Effector memory CD8-positive, alpha-beta T cell (primary cell): ENCODE data around the gene ROR2.
"Not testable (repeated sequence)": the region's sequence is repeated elsewhere in the genome, so short reads cannot be mapped to it uniquely, and the experiment has no call there.

Experiments
- ATAC-seq: fragments of 150-1000 bp; cut with Tn5 transposase; replicated peaks from 2 replicates; pipeline ENCODE4 v1.10.0; 2021; ENCODE audit warnings: mild to moderate bottlenecking, moderate library complexity
- DNase-seq, 3 experiments: peaks; one replicate each; pipeline ENCODE4 v3.0.0; 2021
- H3K27ac Mint-ChIP-seq, 2 donors: one replicate each; pipeline ENCODE4 v1.8.0; 2022; ENCODE audit warnings: mild to moderate bottlenecking in 2 of 2, mixed read lengths in 2 of 2, moderate library complexity in 2 of 2
- H3K27me3 Mint-ChIP-seq, 2 donors: one replicate each; pipeline ENCODE4 v1.8.0; 2022; ENCODE audit warnings: mixed read lengths in 2 of 2
- H3K36me3 Mint-ChIP-seq: one replicate; pipeline ENCODE4 v1.8.0; 2022; ENCODE audit warnings: mild to moderate bottlenecking, moderate library complexity, mixed read lengths; ENCODE audit not compliant: insufficient read depth
- H3K4me1 Mint-ChIP-seq, 2 donors: one replicate each; pipeline ENCODE4 v1.8.0; 2022; ENCODE audit warnings: low read depth in 2 of 2, mixed read lengths in 2 of 2
- H3K4me3 Mint-ChIP-seq, 2 donors: one replicate each; pipeline ENCODE4 v1.8.0; 2022; ENCODE audit warnings: mild to moderate bottlenecking in 2 of 2, mixed read lengths in 2 of 2, moderate library complexity in 2 of 2
- H3K9me3 Mint-ChIP-seq, 2 donors: one replicate each; pipeline ENCODE4 v1.8.0; 2022; ENCODE audit warnings: mixed read lengths in 2 of 2

The ROR2 gene

GRCh38 chr9:91642771-91643170 is 307.3 kb downstream of the ROR2 start:
- Mint-ChIP-seq H3K27me3 (peaks cover 44 to 46% of the 10 kb centered on the region in 2 donors), H3K27ac (no peak overlapping the region), H3K4me3 (no peak overlapping the region), H3K9me3 (peaks cover 0 to 7% of the 10 kb centered on the region in 2 donors), H3K36me3 (no peaks in the 10 kb centered on the region), H3K4me1 (peaks cover 0 to 2% of the 10 kb centered on the region in 2 donors)
- no peak for DNase-seq
- ATAC-seq: no peak

- Mint-ChIP-seq H3K9me3 (peaks cover 0 to 7% of the 10 kb centered on the region in 2 donors), H3K4me1 (peaks cover 0 to 2% of the 10 kb centered on the region in 2 donors), H3K36me3 (no peaks in the 10 kb centered on the region), H3K27me3 (peaks cover 28 to 37% of the 10 kb centered on the region in 2 donors), H3K27ac (no peak overlapping the region), H3K4me3 (no peak overlapping the region)
- ATAC-seq (no peak), DNase-seq (no peak)
Measured at GRCh38 chr9:91640428-91640827, 309.6 kb downstream of the ROR2 start.

GRCh38 chr9:91639054-91639453 is 311.0 kb downstream of the ROR2 start:
- H3K27ac Mint-ChIP-seq: no peak overlapping the region
- ATAC-seq: no peak
- no peaks in the 10 kb centered on the region for H3K36me3 Mint-ChIP-seq
- H3K27me3 Mint-ChIP-seq: peaks cover 24 to 37% of the 10 kb centered on the region in 2 donors
- H3K4me1 Mint-ChIP-seq: no peaks in the 10 kb centered on the region
- H3K9me3 Mint-ChIP-seq: peaks cover 0 to 7% of the 10 kb centered on the region in 2 donors
- DNase-seq: no peak
- H3K4me3 Mint-ChIP-seq: no peak overlapping the region

GRCh38 chr9:91634832-91635231 is 315.2 kb downstream of the ROR2 start:
- ATAC-seq, H3K36me3 Mint-ChIP-seq, H3K9me3 Mint-ChIP-seq, H3K27ac Mint-ChIP-seq, H3K4me1 Mint-ChIP-seq, H3K4me3 Mint-ChIP-seq, DNase-seq: not testable (repeated sequence)
- H3K27me3 Mint-ChIP-seq: peaks cover 54 to 65% of the 10 kb centered on the region in 2 donors

- DNase-seq (no peak), ATAC-seq (no peak)
- H3K4me3 Mint-ChIP-seq: no peak overlapping the region
- no peaks in the 10 kb centered on the region for H3K4me1 Mint-ChIP-seq
- peaks cover 0 to 3% of the 10 kb centered on the region in 2 donors for H3K9me3 Mint-ChIP-seq
- no peak overlapping the region for H3K27ac Mint-ChIP-seq
- no peaks in the 10 kb centered on the region for H3K36me3 Mint-ChIP-seq
- H3K27me3 Mint-ChIP-seq: peaks cover 58 to 62% of the 10 kb centered on the region in 2 donors
Measured at GRCh38 chr9:91629718-91630117, 320.3 kb downstream of the ROR2 start.

GRCh38 chr9:91628892-91629291 is 321.1 kb downstream of the ROR2 start:
- Mint-ChIP-seq H3K4me3 (no peak overlapping the region), H3K4me1 (no peaks in the 10 kb centered on the region), H3K27me3 (peaks cover 51 to 54% of the 10 kb centered on the region in 2 donors), H3K9me3 (peaks cover 0 to 3% of the 10 kb centered on the region in 2 donors), H3K36me3 (no peaks in the 10 kb centered on the region), H3K27ac (no peak overlapping the region)
- ATAC-seq (no peak), DNase-seq (no peak)

GRCh38 chr9:91625331-91625730 is 324.7 kb downstream of the ROR2 start:
- Mint-ChIP-seq H3K36me3 (no peaks in the 10 kb centered on the region), H3K27ac (no peak overlapping the region), H3K4me3 (no peak overlapping the region), H3K27me3 (peaks cover 22 to 28% of the 10 kb centered on the region in 2 donors), H3K9me3 (peaks cover 0 to 3% of the 10 kb centered on the region in 2 donors), H3K4me1 (no peaks in the 10 kb centered on the region)
- ATAC-seq (no peak), DNase-seq (no peak)

- DNase-seq (no peak), ATAC-seq (no peak)
- no peak overlapping the region for H3K4me3 Mint-ChIP-seq
- no peaks in the 10 kb centered on the region for H3K4me1 Mint-ChIP-seq
- H3K27me3 Mint-ChIP-seq: peaks cover 23 to 33% of the 10 kb centered on the region in 2 donors
- H3K9me3 Mint-ChIP-seq: no peaks in the 10 kb centered on the region
- H3K27ac Mint-ChIP-seq: no peak overlapping the region
- H3K36me3 Mint-ChIP-seq: no peaks in the 10 kb centered on the region
Measured at GRCh38 chr9:91623004-91623403, 327.0 kb downstream of the ROR2 start.

GRCh38 chr9:91622121-91622520 is 327.9 kb downstream of the ROR2 start:
- H3K27ac Mint-ChIP-seq, H3K4me1 Mint-ChIP-seq, DNase-seq, H3K4me3 Mint-ChIP-seq, H3K36me3 Mint-ChIP-seq, ATAC-seq, H3K9me3 Mint-ChIP-seq: not testable (repeated sequence)
- H3K27me3 Mint-ChIP-seq: peaks cover 22 to 32% of the 10 kb centered on the region in 2 donors

GRCh38 chr9:91614044-91614443 is 336.0 kb downstream of the ROR2 start:
- not testable (repeated sequence) for H3K36me3 Mint-ChIP-seq, DNase-seq, H3K9me3 Mint-ChIP-seq, ATAC-seq, H3K4me3 Mint-ChIP-seq, H3K27ac Mint-ChIP-seq, H3K4me1 Mint-ChIP-seq
- H3K27me3 Mint-ChIP-seq: peaks cover 9 to 12% of the 10 kb centered on the region in 2 donors

- Mint-ChIP-seq H3K27ac (no peak overlapping the region), H3K36me3 (no peaks in the 10 kb centered on the region), H3K4me3 (no peak overlapping the region), H3K4me1 (no peaks in the 10 kb centered on the region), H3K27me3 (peaks cover 2 to 11% of the 10 kb centered on the region in 2 donors), H3K9me3 (no peaks in the 10 kb centered on the region)
- DNase-seq (no peak), ATAC-seq (no peak)
Measured at GRCh38 chr9:91611582-91611981, 338.4 kb downstream of the ROR2 start.

GRCh38 chr9:91606255-91606995 is 343.6 kb downstream of the ROR2 start:
- H3K9me3 Mint-ChIP-seq: no peaks in the 10 kb centered on the region
- H3K4me1 Mint-ChIP-seq: no peaks in the 10 kb centered on the region
- H3K36me3 Mint-ChIP-seq: no peaks in the 10 kb centered on the region
- H3K4me3 Mint-ChIP-seq: no peak overlapping the region
- DNase-seq (no peak), ATAC-seq (no peak)
- H3K27me3 Mint-ChIP-seq: peaks cover 48 to 51% of the 10 kb centered on the region in 2 donors
- H3K27ac Mint-ChIP-seq: no peak overlapping the region

GRCh38 chr9:91604451-91605179 is 345.4 kb downstream of the ROR2 start:
- Mint-ChIP-seq H3K36me3 (no peaks in the 10 kb centered on the region), H3K4me3 (no peak overlapping the region), H3K9me3 (no peaks in the 10 kb centered on the region), H3K4me1 (no peaks in the 10 kb centered on the region), H3K27me3 (peaks cover 61 to 62% of the 10 kb centered on the region in 2 donors), H3K27ac (no peak overlapping the region)
- DNase-seq (no peak), ATAC-seq (no peak)

- H3K9me3 Mint-ChIP-seq: no peaks in the 10 kb centered on the region
- H3K27ac Mint-ChIP-seq: no peak overlapping the region
- no peak overlapping the region for H3K4me3 Mint-ChIP-seq
- H3K4me1 Mint-ChIP-seq: no peaks in the 10 kb centered on the region
- H3K36me3 Mint-ChIP-seq: no peaks in the 10 kb centered on the region
- DNase-seq (no peak), ATAC-seq (no peak)
- H3K27me3 Mint-ChIP-seq: peaks cover 61 to 62% of the 10 kb centered on the region in 2 donors
Measured at GRCh38 chr9:91603932-91604331, 346.1 kb downstream of the ROR2 start.
